Measurements from ENCODE around the gene FRAS1. TPM values are rescaled to one million over a fixed set of nuclear protein-coding genes. Genes with fewer than 3 reads are reported as not detected.
"Not testable (repeated sequence)": the region's sequence is repeated elsewhere in the genome, so short reads cannot be mapped to it uniquely, and the experiment has no call there.

The FRAS1 gene
- total and polyA plus RNA-seq, 9 donors, result 0.16 to 5.3 (median 1.4) TPM

- Histone ChIP-seq H3K36me3 (no peaks in the 10 kb centered on the region), H3K27me3 (no peaks in the 10 kb centered on the region), H3K4me3 (no peak overlapping the region), H3K4me1 (ENCODE audit: insufficient read depth) (no peaks in the 10 kb centered on the region), H3K9me3 (no peaks in the 10 kb centered on the region), H3K27ac (no peak overlapping the region)
- intact Hi-C loops (cut with DNase I), result no loop called here
- DNase-seq, result no peak
- TF ChIP-seq POLR2A (IDR thresholded peaks at IDR 0.05), result no peak
- TF ChIP-seq, protein P1, sequence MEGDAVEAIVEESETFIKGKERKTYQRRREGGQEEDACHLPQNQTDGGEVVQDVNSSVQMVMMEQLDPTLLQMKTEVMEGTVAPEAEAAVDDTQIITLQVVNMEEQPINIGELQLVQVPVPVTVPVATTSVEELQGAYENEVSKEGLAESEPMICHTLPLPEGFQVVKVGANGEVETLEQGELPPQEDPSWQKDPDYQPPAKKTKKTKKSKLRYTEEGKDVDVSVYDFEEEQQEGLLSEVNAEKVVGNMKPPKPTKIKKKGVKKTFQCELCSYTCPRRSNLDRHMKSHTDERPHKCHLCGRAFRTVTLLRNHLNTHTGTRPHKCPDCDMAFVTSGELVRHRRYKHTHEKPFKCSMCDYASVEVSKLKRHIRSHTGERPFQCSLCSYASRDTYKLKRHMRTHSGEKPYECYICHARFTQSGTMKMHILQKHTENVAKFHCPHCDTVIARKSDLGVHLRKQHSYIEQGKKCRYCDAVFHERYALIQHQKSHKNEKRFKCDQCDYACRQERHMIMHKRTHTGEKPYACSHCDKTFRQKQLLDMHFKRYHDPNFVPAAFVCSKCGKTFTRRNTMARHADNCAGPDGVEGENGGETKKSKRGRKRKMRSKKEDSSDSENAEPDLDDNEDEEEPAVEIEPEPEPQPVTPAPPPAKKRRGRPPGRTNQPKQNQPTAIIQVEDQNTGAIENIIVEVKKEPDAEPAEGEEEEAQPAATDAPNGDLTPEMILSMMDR (IDR thresholded peaks at IDR 0.05), result no peak
- no peak for TF ChIP-seq EP300 (IDR thresholded peaks at IDR 0.05)
Measured at GRCh38 chr4:78100060-78100459, 42.9 kb downstream of the FRAS1 start.

- Histone ChIP-seq H3K27ac (no peak overlapping the region), H3K9me3 (no peaks in the 10 kb centered on the region), H3K4me3 (no peak overlapping the region), H3K36me3 (no peaks in the 10 kb centered on the region), H3K4me1 (ENCODE audit: insufficient read depth) (no peaks in the 10 kb centered on the region), H3K27me3 (no peaks in the 10 kb centered on the region)
- TF ChIP-seq POLR2A (IDR thresholded peaks at IDR 0.05) (no peak), EP300 (IDR thresholded peaks at IDR 0.05) (no peak)
- TF ChIP-seq, protein P1 (IDR thresholded peaks at IDR 0.05), result no peak
- WGBS, 3 donors, result 87 to 92% (median 88%) methylated on average over 2 of the region's 2 CpGs
- intact Hi-C loops (cut with DNase I), result no loop called here
- DNase-seq, result no peak
Measured at GRCh38 chr4:78119698-78120097, 62.6 kb downstream of the FRAS1 start.

GRCh38 chr4:78120144-78120880, 63.2 kb downstream of the FRAS1 start:
- Histone ChIP-seq H3K4me3 (no peak overlapping the region), H3K27me3 (no peaks in the 10 kb centered on the region), H3K4me1 (ENCODE audit: insufficient read depth) (no peaks in the 10 kb centered on the region), H3K9me3 (no peaks in the 10 kb centered on the region), H3K36me3 (no peaks in the 10 kb centered on the region), H3K27ac (no peak overlapping the region)
- intact Hi-C loops (cut with DNase I), result no loop called here
- TF ChIP-seq EP300 (IDR thresholded peaks at IDR 0.05) (no peak), POLR2A (IDR thresholded peaks at IDR 0.05) (no peak)
- TF ChIP-seq, protein P1 (IDR thresholded peaks at IDR 0.05), result no peak
- DNase-seq, result no peak
- 46 to 56% (median 51%) methylated on average over 4 of the region's 4 CpGs for WGBS, 3 donors

DNA sequence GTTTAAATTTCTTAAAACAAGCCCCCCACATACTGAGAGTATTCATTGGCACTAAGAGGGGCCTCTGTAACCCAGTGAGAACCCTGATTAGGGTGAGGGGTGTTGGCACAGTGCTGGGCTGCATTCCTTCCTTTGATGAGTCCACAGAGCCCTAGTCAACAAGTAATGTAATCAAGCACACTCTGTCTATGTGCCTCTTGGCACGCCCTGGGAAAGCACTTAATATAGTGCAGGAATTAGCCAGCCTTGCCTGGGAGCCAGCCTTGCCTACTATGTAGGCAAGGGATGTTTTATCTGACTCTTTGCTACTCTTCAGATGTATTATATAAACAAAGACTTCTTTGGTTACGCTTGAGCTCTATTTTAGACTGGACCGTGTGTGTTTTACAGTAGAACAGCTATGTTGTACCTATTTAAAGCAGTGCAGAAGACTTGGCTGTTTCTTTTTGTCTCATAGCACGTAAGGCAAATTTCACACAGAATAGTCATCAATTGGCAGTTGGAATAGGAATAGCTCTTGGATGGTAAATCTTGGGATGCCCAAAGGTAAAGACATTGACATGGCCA, 64.3 kb downstream of the FRAS1 start:
- 70 to 74% (median 70%) methylated on average over 4 of the region's 4 CpGs for WGBS, 3 donors
- Histone ChIP-seq H3K27ac (no peak overlapping the region), H3K4me1 (ENCODE audit: insufficient read depth) (no peaks in the 10 kb centered on the region), H3K36me3 (no peaks in the 10 kb centered on the region), H3K9me3 (no peaks in the 10 kb centered on the region), H3K4me3 (no peak overlapping the region), H3K27me3 (no peaks in the 10 kb centered on the region)
- TF ChIP-seq, protein P1 (IDR thresholded peaks at IDR 0.05), result no peak
- TF ChIP-seq POLR2A (IDR thresholded peaks at IDR 0.05) (no peak), EP300 (IDR thresholded peaks at IDR 0.05) (no peak)
- DNase-seq, result no peak
- intact Hi-C loops (cut with DNase I), result no loop called here

DNA sequence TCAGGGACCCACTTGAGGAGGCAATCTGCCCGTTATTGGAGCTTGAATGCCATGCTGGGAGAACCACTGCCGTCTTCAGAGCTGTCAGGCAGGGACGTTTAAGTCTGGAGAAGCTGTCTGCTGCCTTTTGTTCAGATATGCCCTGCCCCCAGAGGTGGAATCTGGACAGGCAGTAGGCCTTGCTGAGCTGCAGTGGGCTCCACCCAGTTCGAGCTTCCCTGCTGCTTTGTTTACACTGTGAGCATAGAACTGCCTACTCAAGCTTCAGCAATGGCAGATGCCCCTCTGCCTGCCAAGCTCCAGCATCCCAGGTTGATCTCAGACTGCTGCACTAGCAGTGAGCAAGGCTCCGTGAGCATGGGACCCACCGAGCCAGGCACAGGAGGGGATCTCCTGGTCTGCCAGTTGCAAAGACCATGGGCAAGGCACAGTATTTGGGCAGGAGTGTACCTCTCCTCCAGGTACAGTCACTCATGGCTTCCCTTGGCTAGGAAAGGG, 68.8 kb downstream of the FRAS1 start:
- H3K4me3 ChIP-seq; DNase-seq; intact Hi-C loops (cut with DNase I); H3K9me3 ChIP-seq; H3K4me1 ChIP-seq (ENCODE audit: insufficient read depth); H3K36me3 ChIP-seq; H3K27me3 ChIP-seq; H3K27ac ChIP-seq: not testable (repeated sequence)
- WGBS, 3 donors, result 62 to 66% (median 62%) methylated on average over 6 of the region's 6 CpGs

Data from ovary (tissue), 9 donors.